SK-N-DZ (cell line): ENCODE measurements around the gene ZBTB8A.
A peak's percentile ranks its signal among the peaks of the same experiment; 100 is the strongest.
"Not testable (repeated sequence)": the region's sequence is repeated elsewhere in the genome, so short reads cannot be mapped to it uniquely, and the experiment has no call there.

Source experiments
- DNase-seq: peaks from one replicate; pipeline ENCODE4 v3.0.0-alpha.2; 2015; ENCODE audit warnings: low spot score

Gene ZBTB8A

GRCh38 chr1:32619701-32620485, 80.7 kb downstream of the ZBTB8A start:
- no peak for DNase-seq

- DNase-seq: no peak
These were observed 83.0 kb downstream of the ZBTB8A start for GRCh38 chr1:32622205-32622604.

- DNase-seq: no peak
These were observed 83.8 kb downstream of the ZBTB8A start for GRCh38 chr1:32622806-32623681.

GRCh38 chr1:32623775-32624174, 84.5 kb downstream of the ZBTB8A start:
- no peak for DNase-seq

- DNase-seq: no peak
These were observed 86.9 kb downstream of the ZBTB8A start for GRCh38 chr1:32626176-32626575.

GRCh38 chr1:32627596-32628162, 88.5 kb downstream of the ZBTB8A start:
- DNase-seq: no peak

GRCh38 chr1:32630173-32630572, 90.9 kb downstream of the ZBTB8A start:
- not testable (repeated sequence) for DNase-seq

GRCh38 chr1:32632829-32633228, 93.6 kb downstream of the ZBTB8A start:
- DNase-seq: no peak

- no peak for DNase-seq
These were observed 96.5 kb downstream of the ZBTB8A start for GRCh38 chr1:32635508-32636277.

- DNase-seq: no peak
These were observed 97.9 kb downstream of the ZBTB8A start for GRCh38 chr1:32636914-32637645.

- no peak for DNase-seq
These were observed 100.4 kb downstream of the ZBTB8A start for GRCh38 chr1:32639489-32640075.

- DNase-seq: not testable (repeated sequence)
These were observed 103.1 kb downstream of the ZBTB8A start for GRCh38 chr1:32642292-32642827.

- no peak for DNase-seq
These were observed 105.2 kb downstream of the ZBTB8A start for GRCh38 chr1:32644426-32644825.

- DNase-seq: no peak
These were observed 108.3 kb downstream of the ZBTB8A start for GRCh38 chr1:32647308-32648134.

GRCh38 chr1:32650248-32650751, 111.1 kb downstream of the ZBTB8A start, which contains the start of gene ZBTB8OS:
Gene ZBTB8OS, minus strand, starts transcription at chr1:32650550. Its CDS starts 21 bp downstream, at chr1:32650529.
- peak; percentile 95 for DNase-seq

GRCh38 chr1:32650752-32651460, 111.7 kb downstream of the ZBTB8A start, which contains the start of gene RBBP4:
Gene RBBP4, plus strand, starts transcription at chr1:32651208. Its CDS starts 99 bp downstream, at chr1:32651307.
- peak; percentile 95 for DNase-seq

- no peak for DNase-seq
These were observed 112.3 kb downstream of the ZBTB8A start for GRCh38 chr1:32651461-32652073.
